RWPE2 (cell line): ENCODE measurements around the gene SLC22A17.
"Not testable (repeated sequence)": the region's sequence is repeated elsewhere in the genome, so short reads cannot be mapped to it uniquely, and the experiment has no call there.

Experiments used
- ATAC-seq: fragments of 200-7000 bp; cut with Tn5 transposase; 3 replicates; pipeline ENCODE4 v1.9.1; 2021; ENCODE audit warnings: low read depth
- DNase-seq: peaks from one replicate; pipeline ENCODE4 v3.0.0-alpha.2; 2020; ENCODE audit warnings: low spot score
- H3K27ac ChIP-seq: fragments of 450-650 bp; 2 replicates; pipeline ENCODE4 v1.5.1; 2017; ENCODE audit warnings: mild to moderate bottlenecking; ENCODE audit not compliant: poor library complexity, severe bottlenecking
- H3K27me3 ChIP-seq: fragments of 250-450 bp; sonication (Bioruptor Pico); 2 replicates; pipeline ENCODE4 v1.5.1; 2021; ENCODE audit warnings: mild to moderate bottlenecking, moderate library complexity; ENCODE audit not compliant: insufficient read depth, poor library complexity, severe bottlenecking
- H3K36me3 ChIP-seq: fragments of 250-450 bp; sonication (Bioruptor Pico); 2 replicates; pipeline ENCODE4 v1.5.1; 2020; ENCODE audit warnings: low read depth, mild to moderate bottlenecking, moderate library complexity
- H3K4me1 ChIP-seq: fragments of 250-450 bp; sonication (Bioruptor Pico); 2 replicates; pipeline ENCODE4 v1.5.1; 2021; ENCODE audit warnings: mild to moderate bottlenecking, moderate library complexity; ENCODE audit not compliant: insufficient read depth, poor library complexity, severe bottlenecking
- H3K4me3 ChIP-seq: fragments of 250-450 bp; sonication (Bioruptor Pico); 2 replicates; pipeline ENCODE4 v1.5.1; 2021; ENCODE audit warnings: mild to moderate bottlenecking, moderate library complexity; ENCODE audit not compliant: severe bottlenecking
- H3K9me3 ChIP-seq: fragments of 250-450 bp; sonication (Bioruptor Pico); 2 replicates; pipeline ENCODE4 v1.5.1; 2021; ENCODE audit warnings: mild to moderate bottlenecking, moderate library complexity; ENCODE audit not compliant: severe bottlenecking
- CTCF ChIP-seq: fragments of 450-650 bp; IDR thresholded peaks from one replicate; pipeline ENCODE4 v1.5.1; 2017; ENCODE audit warnings: mild to moderate bottlenecking, moderate library complexity; ENCODE audit not compliant: poor library complexity, severe bottlenecking

SLC22A17 gene

GRCh38 chr14:23398348-23398747 is 45.7 kb upstream of the SLC22A17 start:
- H3K4me3 ChIP-seq, result no peak overlapping the region
- H3K4me1 ChIP-seq, result no peaks in the 10 kb centered on the region
- H3K9me3 ChIP-seq, result no peaks in the 10 kb centered on the region
- no peak for ATAC-seq
- no peak for DNase-seq
- H3K27ac ChIP-seq, result no peak overlapping the region
- H3K36me3 ChIP-seq, result no peaks in the 10 kb centered on the region
- TF ChIP-seq CTCF, result no peak
- peaks cover 3% of the 10 kb centered on the region for H3K27me3 ChIP-seq

- Histone ChIP-seq H3K9me3 (no peaks in the 10 kb centered on the region), H3K36me3 (no peaks in the 10 kb centered on the region), H3K27ac (no peak overlapping the region), H3K4me1 (no peaks in the 10 kb centered on the region), H3K27me3 (peaks cover 3% of the 10 kb centered on the region), H3K4me3 (no peak overlapping the region)
- ATAC-seq (no peak), DNase-seq (no peak)
- TF ChIP-seq CTCF, result no peak
These were observed 44.2 kb upstream of the SLC22A17 start for GRCh38 chr14:23396781-23397407.

- H3K27me3 ChIP-seq, result peaks cover 3% of the 10 kb centered on the region
- no peak overlapping the region for H3K27ac ChIP-seq
- H3K36me3 ChIP-seq, result no peaks in the 10 kb centered on the region
- DNase-seq (no peak), ATAC-seq (no peak)
- no peak for TF ChIP-seq CTCF
- no peak overlapping the region for H3K4me3 ChIP-seq
- no peaks in the 10 kb centered on the region for H3K9me3 ChIP-seq
- no peaks in the 10 kb centered on the region for H3K4me1 ChIP-seq
These were observed 43.4 kb upstream of the SLC22A17 start for GRCh38 chr14:23396126-23396525.

GRCh38 chr14:23392613-23393012 is 39.9 kb upstream of the SLC22A17 start:
- Histone ChIP-seq H3K4me3 (no peak overlapping the region), H3K4me1 (no peaks in the 10 kb centered on the region), H3K36me3 (no peaks in the 10 kb centered on the region), H3K9me3 (no peaks in the 10 kb centered on the region), H3K27ac (no peak overlapping the region), H3K27me3 (peaks cover 3% of the 10 kb centered on the region)
- DNase-seq, result no peak
- TF ChIP-seq CTCF, result no peak
- ATAC-seq, result no peak

GRCh38 chr14:23389871-23390270 is 37.2 kb upstream of the SLC22A17 start:
- H3K27ac ChIP-seq, H3K4me3 ChIP-seq, H3K4me1 ChIP-seq, H3K36me3 ChIP-seq, DNase-seq, ATAC-seq, H3K9me3 ChIP-seq, H3K27me3 ChIP-seq: not testable (repeated sequence)
